GM12873 (cell line): ENCODE data around the gene ZNF773.
"Not testable (repeated sequence)": the region's sequence is repeated elsewhere in the genome, so short reads cannot be mapped to it uniquely, and the experiment has no call there.

Experiments used
- TF ChIP-seq, protein P1 (sequence below): IDR thresholded peaks from 2 replicates; pipeline ENCODE4 v1.5.1; 2012; ENCODE audit warnings: low read depth, mild to moderate bottlenecking, moderate library complexity, low read length, control low read depth; ENCODE audit not compliant: insufficient read depth; ENCODE audit errors: missing control alignments

Gene ZNF773

GRCh38 chr19:57499680-57500395 lies at the start of gene ZNF773:
Gene ZNF773 (plus strand): TSS chr19:57499938. CDS start chr19:57500081, 143 bp downstream.
- TF ChIP-seq, protein P1, sequence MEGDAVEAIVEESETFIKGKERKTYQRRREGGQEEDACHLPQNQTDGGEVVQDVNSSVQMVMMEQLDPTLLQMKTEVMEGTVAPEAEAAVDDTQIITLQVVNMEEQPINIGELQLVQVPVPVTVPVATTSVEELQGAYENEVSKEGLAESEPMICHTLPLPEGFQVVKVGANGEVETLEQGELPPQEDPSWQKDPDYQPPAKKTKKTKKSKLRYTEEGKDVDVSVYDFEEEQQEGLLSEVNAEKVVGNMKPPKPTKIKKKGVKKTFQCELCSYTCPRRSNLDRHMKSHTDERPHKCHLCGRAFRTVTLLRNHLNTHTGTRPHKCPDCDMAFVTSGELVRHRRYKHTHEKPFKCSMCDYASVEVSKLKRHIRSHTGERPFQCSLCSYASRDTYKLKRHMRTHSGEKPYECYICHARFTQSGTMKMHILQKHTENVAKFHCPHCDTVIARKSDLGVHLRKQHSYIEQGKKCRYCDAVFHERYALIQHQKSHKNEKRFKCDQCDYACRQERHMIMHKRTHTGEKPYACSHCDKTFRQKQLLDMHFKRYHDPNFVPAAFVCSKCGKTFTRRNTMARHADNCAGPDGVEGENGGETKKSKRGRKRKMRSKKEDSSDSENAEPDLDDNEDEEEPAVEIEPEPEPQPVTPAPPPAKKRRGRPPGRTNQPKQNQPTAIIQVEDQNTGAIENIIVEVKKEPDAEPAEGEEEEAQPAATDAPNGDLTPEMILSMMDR = not testable (repeated sequence)

- TF ChIP-seq, protein P1 = no peak
Observed at GRCh38 chr19:57452307-57452706, 47.4 kb upstream of the ZNF773 start.

- TF ChIP-seq, protein P1 = peak; percentile 67
Observed at GRCh38 chr19:57465680-57466381, 33.9 kb upstream of the ZNF773 start.

DNA sequence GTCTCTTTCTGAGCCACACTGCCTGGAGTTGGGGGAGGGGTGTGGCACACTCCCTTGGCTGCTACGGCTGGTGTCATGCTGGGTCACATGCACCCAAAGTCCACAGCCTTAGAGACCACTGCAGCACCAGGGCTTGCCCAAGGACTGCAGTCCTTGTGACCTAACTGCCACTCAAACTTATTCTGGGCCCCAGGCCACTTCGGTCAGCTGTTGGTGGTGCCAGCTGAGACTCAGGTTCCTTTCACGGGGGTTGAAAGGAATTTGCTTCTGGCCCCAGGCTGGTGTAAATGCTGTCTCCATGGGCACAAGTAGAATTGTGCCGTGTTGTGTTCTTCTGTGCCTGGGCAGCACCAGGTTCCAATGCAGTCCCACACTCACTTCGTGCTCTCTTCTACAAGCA lies 33.2 kb upstream of the ZNF773 start:
- TF ChIP-seq, protein P1 = no peak

DNA sequence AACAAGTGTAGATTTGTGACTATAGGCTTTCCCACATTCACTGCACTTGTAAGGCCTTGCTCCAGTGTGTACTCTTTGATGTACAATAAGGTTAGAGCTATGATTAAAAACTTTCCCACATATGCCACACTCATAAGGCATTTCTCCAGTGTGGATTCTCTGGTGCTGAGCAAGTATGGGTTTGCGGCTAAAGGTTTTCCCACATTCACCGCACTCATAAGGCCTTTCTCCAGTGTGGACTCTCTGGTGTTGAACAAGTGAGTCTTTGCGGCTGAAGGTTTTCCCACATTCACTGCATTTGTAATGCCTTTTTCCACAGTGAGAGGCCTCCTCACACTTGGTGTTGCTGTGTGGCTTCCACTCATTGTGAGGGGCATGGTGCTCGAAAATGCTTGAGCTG lies 26.1 kb upstream of the ZNF773 start:
- TF ChIP-seq, protein P1 = no peak

GRCh38 chr19:57477191-57478008 lies 22.3 kb upstream of the ZNF773 start, which contains the start of gene ZNF772:
Gene ZNF772 (minus strand): TSS chr19:57477566. CDS start chr19:57477309, 257 bp downstream.
- TF ChIP-seq, protein P1 = peak; percentile 85
